HepG2 (cell line): ENCODE measurements around the gene EFCAB8. TPM values are rescaled to one million over a fixed set of nuclear protein-coding genes. Genes with fewer than 3 reads are reported as not detected.

Source experiments
- ATAC-seq: fragments of 200-7000 bp; cut with Tn5 transposase; 3 replicates; pipeline ENCODE4 v1.9.1; 2020; ENCODE audit warnings: mild to moderate bottlenecking, moderate library complexity
- BruUV-seq: library from RNA; stranded (reverse); fragments of 400-500 nt; replicated peaks from 2 replicates; lab custom pipeline; 2021; lab: Mats Ljungman, UMichigan
- CTCF ChIA-PET: fragments of 300-600 bp; formaldehyde crosslinking; extraction: SDS; loops from one replicate; lab custom pipeline; 2021; ENCODE audit warnings: low total read pairs, inconsistent platforms, low intra/inter-chr PET ratio; lab: Yijun Ruan, JAX
- POLR2A ChIA-PET: fragments of 350-600 bp; sonication (Branson Sonifier 250); formaldehyde crosslinking; loops from one replicate; lab custom pipeline; 2020; ENCODE audit warnings: antibody characterized with exemption, inconsistent platforms; lab: Yijun Ruan, JAX
- DNase-seq: peaks from one replicate; pipeline ENCODE4 v3.0.0-alpha.2; 2015; ENCODE audit warnings: low spot score
- FAIRE-seq: peaks from 3 replicates; lab custom pipeline; 2011; peaks lifted over from hg19 to GRCh38; lab: Jason Lieb, UNC
- H2AFZ ChIP-seq: one replicate; pipeline ENCODE4 v1.6.1; 2011; ENCODE audit warnings: low read length, inconsistent platforms
- H3K27ac ChIP-seq: fragments of 300-600 bp; 3 replicates; pipeline ENCODE4 v1.8.0; 2011; ENCODE audit warnings: mixed run types, mild to moderate bottlenecking, mixed read lengths, low read length, inconsistent platforms; ENCODE audit not compliant: insufficient read depth; ENCODE audit errors: extremely low read length
- H3K27me3 ChIP-seq, 2 experiments: fragments of 200-600 bp in 1 of 2; 2 replicates in 1 of 2; 3 replicates in 1 of 2; pipeline versions ENCODE4 v1.6.0 to v1.8.0; 2011; ENCODE audit warnings: low read length in 2 of 2, mild to moderate bottlenecking in 2 of 2, moderate library complexity in 2 of 2, inconsistent platforms in 1 of 2; ENCODE audit not compliant: insufficient read depth in 2 of 2, control insufficient read depth in 1 of 2
- H3K36me3 ChIP-seq, 2 experiments: fragments of 200-600 bp in 1 of 2; replicated peaks in 1 of 2; 2 replicates in 1 of 2; 3 replicates in 1 of 2; pipeline versions ENCODE4 v1.5.1 to v1.8.0; 2011; ENCODE audit warnings: low read length in 2 of 2, inconsistent platforms in 1 of 2; ENCODE audit not compliant: insufficient read depth in 2 of 2, control insufficient read depth in 1 of 2
- H3K4me1 ChIP-seq: 2 replicates; pipeline ENCODE4 v1.5.1; 2012; ENCODE audit warnings: low read length, inconsistent platforms; ENCODE audit not compliant: insufficient read depth
- H3K4me2 ChIP-seq: 2 replicates; pipeline ENCODE4 v1.6.0; 2011; ENCODE audit warnings: low read depth, low read length, inconsistent platforms
- H3K4me3 ChIP-seq, 3 experiments: fragments of 200-600 bp in 1 of 3; sonication (generic), shearing (Covaris generic) in 1 of 3; replicated peaks in 1 of 3; 2 replicates each; pipeline ENCODE4 v1.5.1; 2011 to 2016; ENCODE audit warnings: low read length in 3 of 3, inconsistent platforms in 2 of 3, low read depth in 2 of 3, mild to moderate bottlenecking in 2 of 3, control low read depth in 1 of 3, mixed read lengths in 1 of 3; ENCODE audit not compliant: insufficient read depth in 1 of 3
- H3K79me2 ChIP-seq: one replicate; pipeline ENCODE4 v1.6.1; 2011; ENCODE audit warnings: low read length, inconsistent platforms; ENCODE audit not compliant: insufficient read depth
- H3K9ac ChIP-seq: 2 replicates; pipeline ENCODE4 v1.6.0; 2011; ENCODE audit warnings: mild to moderate bottlenecking, low read depth, low read length, inconsistent platforms; ENCODE audit not compliant: insufficient read depth
- H3K9me3 ChIP-seq: 2 replicates; pipeline ENCODE4 v1.5.1; 2012; ENCODE audit warnings: mild to moderate bottlenecking, low read length
- H4K20me1 ChIP-seq: 2 replicates; pipeline ENCODE4 v1.6.0; 2011; ENCODE audit warnings: inconsistent platforms, mild to moderate bottlenecking, low read length, moderate library complexity; ENCODE audit not compliant: insufficient read depth
- CHD4 ChIP-seq: fragments of 200-600 bp; sonication (generic); IDR thresholded peaks from 2 replicates; pipeline ENCODE4 v1.7.0; 2017; ENCODE audit warnings: mild to moderate bottlenecking, low read length, borderline replicate concordance
- HMG20B ChIP-seq: conservative IDR thresholded peaks from 2 replicates; pipeline ENCODE4 v1.6.1; 2016; ENCODE audit warnings: missing genetic modification reagents, missing compliant biosample characterization
- IKZF4 ChIP-seq: sonication (generic); formaldehyde crosslinking; IDR thresholded peaks from 2 replicates; pipeline ENCODE4 v1.5.1; 2020; ENCODE audit warnings: borderline replicate concordance, mild to moderate bottlenecking, low read depth, missing genetic modification reagents; ENCODE audit errors: not compliant biosample characterization
- JDP2 ChIP-seq: sonication (generic); formaldehyde crosslinking; IDR thresholded peaks from 2 replicates; pipeline ENCODE4 v1.8.1; 2022; ENCODE audit warnings: missing genetic modification reagents, borderline replicate concordance
- PAWR ChIP-seq: sonication (generic); formaldehyde crosslinking; IDR thresholded peaks from 2 replicates; pipeline ENCODE4 v1.4.0; 2020; ENCODE audit warnings: missing genetic modification reagents, mild to moderate bottlenecking, borderline replicate concordance
- SAP130 ChIP-seq: IDR thresholded peaks from 2 replicates; pipeline ENCODE4 v1.6.1; 2016; ENCODE audit warnings: low read depth
- SKI ChIP-seq: fragments of 450-650 bp; IDR thresholded peaks from one replicate; pipeline ENCODE4 v1.6.1; 2018; ENCODE audit warnings: mild to moderate bottlenecking; ENCODE audit not compliant: partially characterized antibody
- SOX6 ChIP-seq, 2 experiments: fragments of 450-650 bp in 1 of 2; sonication (generic) in 1 of 2; formaldehyde crosslinking in 1 of 2; IDR thresholded peaks; 2 replicates each; pipeline versions ENCODE4 v1.4.0 to v1.6.1; 2017 to 2020; ENCODE audit warnings: antibody characterized with exemption in 1 of 2, mild to moderate bottlenecking in 1 of 2, missing genetic modification reagents in 1 of 2
- SP1 ChIP-seq, 2 experiments: fragments of 450-650 bp in 1 of 2; sonication (generic) in 1 of 2; formaldehyde crosslinking in 1 of 2; IDR thresholded peaks; 2 replicates each; pipeline versions ENCODE4 v1.4.0 to v1.6.1; 2016 to 2020; ENCODE audit warnings: missing genetic modification reagents in 1 of 2
- ZBTB8A ChIP-seq: sonication (generic); formaldehyde crosslinking; IDR thresholded peaks from 2 replicates; pipeline ENCODE4 v1.4.0; 2020; ENCODE audit warnings: mild to moderate bottlenecking, low read depth, missing genetic modification reagents, borderline replicate concordance
- ZNF432 ChIP-seq: sonication (generic); formaldehyde crosslinking; IDR thresholded peaks from 2 replicates; pipeline ENCODE4 v1.5.0; 2020; ENCODE audit warnings: missing genetic modification reagents, mild to moderate bottlenecking, borderline replicate concordance
- ZNF496 ChIP-seq: sonication (generic); formaldehyde crosslinking; IDR thresholded peaks from 2 replicates; pipeline ENCODE4 v1.8.1; 2023; ENCODE audit warnings: mild to moderate bottlenecking, moderate library complexity, missing genetic modification reagents; ENCODE audit not compliant: insufficient replicate concordance
- ZNF546 ChIP-seq: sonication (generic); formaldehyde crosslinking; conservative IDR thresholded peaks from 2 replicates; pipeline ENCODE4 v1.8.1; 2023; ENCODE audit warnings: mild to moderate bottlenecking, missing genetic modification reagents
- ZNF547 ChIP-seq: sonication (generic); formaldehyde crosslinking; IDR thresholded peaks from 2 replicates; pipeline ENCODE4 v1.5.1; 2020; ENCODE audit warnings: mild to moderate bottlenecking, missing genetic modification reagents
- ZNF558 ChIP-seq: sonication (generic); formaldehyde crosslinking; IDR thresholded peaks from 2 replicates; pipeline ENCODE4 v1.9.0; 2022; ENCODE audit warnings: mild to moderate bottlenecking, missing genetic modification reagents, borderline replicate concordance
- ZNF644 ChIP-seq: IDR thresholded peaks from 2 replicates; pipeline ENCODE4 v1.6.1; 2016; ENCODE audit warnings: low read depth
- ZNF816 ChIP-seq: sonication (generic); formaldehyde crosslinking; IDR thresholded peaks from 2 replicates; pipeline ENCODE4 v1.8.0; 2022; ENCODE audit warnings: missing genetic modification reagents, mild to moderate bottlenecking, borderline replicate concordance
- ZSCAN30 ChIP-seq: sonication (generic); formaldehyde crosslinking; IDR thresholded peaks from 2 replicates; pipeline ENCODE4 v1.5.0; 2020; ENCODE audit warnings: mild to moderate bottlenecking, missing genetic modification reagents
- WGBS: methylation state at CpG from one replicate; pipeline ENCODE4 v1.1.6; 2017; ENCODE audit warnings: low lambda C conversion rate; 5-methylcytosine and 5-hydroxymethylcytosine counted together
- in situ Hi-C: cut with HindIII; loops from 2 replicates; pipeline ENCODE4 v1.10.0; 2017; ENCODE audit warnings: low pct_unique_long_range_greater_than_20kb; ENCODE audit not compliant: extremely low pct_ligation_motif_present
- intact Hi-C: fragments of 100-400 bp; cut with micrococcal nuclease; formaldehyde crosslinking; loops from one replicate; pipeline ENCODE4 v1.10.0; 2022; ENCODE audit not compliant: unreplicated experiment
- polyA plus RNA-seq, 8 experiments: library from polyadenylated mRNA; depleted of rRNA in 3 of 8; stranded (reverse) in 7 of 8; unstranded in 1 of 8; fragments of >200 nt; fragmentation: Illumina TruSeq in 4 of 8; extraction: Trizol in 4 of 8; gene quantifications; 2 replicates each; pipeline versions ENCODE4 v1.2.1 to v1.2.3, GENCODE V29; 2011 to 2016; ENCODE audit warnings: low read depth in 4 of 8, missing spikeins in 1 of 8, mixed read lengths in 1 of 8; ENCODE audit not compliant: insufficient read depth in 1 of 8
- total RNA-seq, 5 experiments: library from RNA; depleted of rRNA; stranded (reverse); fragments of >200 nt; fragmentation: Illumina TruSeq; extraction: Trizol; gene quantifications; 2 replicates each; pipeline ENCODE4 v1.2.3, GENCODE V29; 2016; ENCODE audit warnings: low read depth in 1 of 5
- TF ChIP-seq, protein P1 (sequence below): sonication (generic); formaldehyde crosslinking; IDR thresholded peaks from 2 replicates; pipeline ENCODE4 v1.9.0; 2021; ENCODE audit warnings: missing genetic modification reagents, borderline replicate concordance

Gene EFCAB8
- total and polyA plus RNA-seq, 2 of the 13 experiments (the other 11 are each of a cell fraction or from before 2014, with no cell fraction given), result 0.15 to 0.22 TPM

DNA sequence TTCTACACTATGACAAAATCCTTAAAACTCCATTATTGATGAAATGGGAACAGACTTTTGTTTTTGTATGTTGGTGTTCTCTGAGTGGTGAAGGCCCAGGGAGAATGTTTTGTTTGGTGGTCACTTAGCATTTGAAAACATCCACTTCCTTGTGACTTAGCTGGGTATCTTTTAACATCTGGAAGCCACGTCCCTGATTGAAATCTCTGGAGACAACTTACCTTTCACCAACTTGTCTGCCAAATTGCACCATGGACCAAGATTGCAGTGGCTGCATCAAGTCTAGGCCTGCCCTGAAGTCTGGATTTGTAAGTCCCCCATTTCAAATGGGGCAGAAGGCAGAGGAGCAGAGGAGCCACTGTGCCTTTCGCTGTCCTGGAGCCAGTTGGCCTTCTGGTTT lies 534 bp upstream of the EFCAB8 start:
- H3K36me3 ChIP-seq, result peaks cover 4 to 18% of the 10 kb centered on the region in 2 experiments; a peak in 3 of 5 replicates
- no peak for TF ChIP-seq SKI
- TF ChIP-seq SOX6 (IDR thresholded peaks at IDR 0.05), result no peak
- TF ChIP-seq SOX6 (CRISPR knock-in tag; IDR thresholded peaks at IDR 0.05), result no peak
- no peak for TF ChIP-seq ZNF496 (CRISPR knock-in tag)
- no peak for TF ChIP-seq ZNF432 (CRISPR knock-in tag)
- TF ChIP-seq HMG20B (CRISPR knock-in tag), result no peak
- TF ChIP-seq CHD4, result no peak
- TF ChIP-seq IKZF4 (CRISPR knock-in tag), result no peak
- TF ChIP-seq ZSCAN30 (CRISPR knock-in tag), result no peak
- TF ChIP-seq JDP2, result no peak
- no peak for TF ChIP-seq ZNF644 (CRISPR knock-in tag)
- TF ChIP-seq ZNF547 (CRISPR knock-in tag), result no peak
- TF ChIP-seq SP1 (IDR thresholded peaks at IDR 0.05), result no peak
- TF ChIP-seq SP1 (CRISPR knock-in tag; IDR thresholded peaks at IDR 0.05), result no peak
- no peak for TF ChIP-seq ZNF558 (CRISPR knock-in tag)
- TF ChIP-seq ZBTB8A (CRISPR knock-in tag), result no peak
- TF ChIP-seq PAWR (CRISPR knock-in tag), result no peak
- no peak for TF ChIP-seq ZNF546 (CRISPR knock-in tag)
- no peak for TF ChIP-seq SAP130 (CRISPR knock-in tag)
- no peak for TF ChIP-seq ZNF816
- TF ChIP-seq, protein P1, sequence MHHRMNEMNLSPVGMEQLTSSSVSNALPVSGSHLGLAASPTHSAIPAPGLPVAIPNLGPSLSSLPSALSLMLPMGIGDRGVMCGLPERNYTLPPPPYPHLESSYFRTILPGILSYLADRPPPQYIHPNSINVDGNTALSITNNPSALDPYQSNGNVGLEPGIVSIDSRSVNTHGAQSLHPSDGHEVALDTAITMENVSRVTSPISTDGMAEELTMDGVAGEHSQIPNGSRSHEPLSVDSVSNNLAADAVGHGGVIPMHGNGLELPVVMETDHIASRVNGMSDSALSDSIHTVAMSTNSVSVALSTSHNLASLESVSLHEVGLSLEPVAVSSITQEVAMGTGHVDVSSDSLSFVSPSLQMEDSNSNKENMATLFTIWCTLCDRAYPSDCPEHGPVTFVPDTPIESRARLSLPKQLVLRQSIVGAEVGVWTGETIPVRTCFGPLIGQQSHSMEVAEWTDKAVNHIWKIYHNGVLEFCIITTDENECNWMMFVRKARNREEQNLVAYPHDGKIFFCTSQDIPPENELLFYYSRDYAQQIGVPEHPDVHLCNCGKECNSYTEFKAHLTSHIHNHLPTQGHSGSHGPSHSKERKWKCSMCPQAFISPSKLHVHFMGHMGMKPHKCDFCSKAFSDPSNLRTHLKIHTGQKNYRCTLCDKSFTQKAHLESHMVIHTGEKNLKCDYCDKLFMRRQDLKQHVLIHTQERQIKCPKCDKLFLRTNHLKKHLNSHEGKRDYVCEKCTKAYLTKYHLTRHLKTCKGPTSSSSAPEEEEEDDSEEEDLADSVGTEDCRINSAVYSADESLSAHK, result no peak
- CTCF ChIA-PET, result no interaction called here
- ATAC-seq (no peak), DNase-seq (no peak), FAIRE-seq (no peak)
- H2AFZ ChIP-seq, result no peak overlapping the region
- H3K9ac ChIP-seq, result no peak overlapping the region
- intact Hi-C loops (no loop called here), in situ Hi-C loops (no loop called here)
- H3K79me2 ChIP-seq, result no peaks in the 10 kb centered on the region
- H3K27me3 ChIP-seq, result no peaks in the 10 kb centered on the region
- H3K4me2 ChIP-seq, result no peak overlapping the region
- no peaks in the 10 kb centered on the region for H3K4me1 ChIP-seq
- no peaks in the 10 kb centered on the region for H4K20me1 ChIP-seq
- no peaks in the 10 kb centered on the region for H3K9me3 ChIP-seq
- H3K27ac ChIP-seq, result no peak overlapping the region
- WGBS, result 98% methylated on average over 2 of the region's 2 CpGs
- no TSS peak for BruUV-seq
- POLR2A ChIA-PET, result no interaction called here
- no peak overlapping the region for H3K4me3 ChIP-seq
